CD4-positive, alpha-beta memory T cell (primary cell): ENCODE results near the gene FANCI. TPM values are rescaled to one million over a fixed set of nuclear protein-coding genes. Genes with fewer than 3 reads are reported as not detected.

Source experiments
- CTCF ChIA-PET: fragments of 350-600 bp; sonication (Branson Sonifier 250); formaldehyde crosslinking; loops from one replicate; lab custom pipeline; 2021; ENCODE audit warnings: inconsistent platforms; ENCODE audit not compliant: partially characterized antibody; lab: Charles Lee
- POLR2A ChIA-PET: fragments of 350-600 bp; sonication (Branson Sonifier 250); formaldehyde crosslinking; loops from one replicate; lab custom pipeline; 2021; ENCODE audit not compliant: partially characterized antibody; lab: Charles Lee
- DNase-seq, 5 donors: peaks; one replicate each; pipeline versions ENCODE4 v3.0.0 to v3.0.0-alpha.2; 2020 to 2022; ENCODE audit warnings: mixed read lengths in 1 of 5
- H3K27ac ChIP-seq: one replicate; pipeline ENCODE4 v1.7.0; 2013; ENCODE audit warnings: low read depth, low read length
- H3K27me3 ChIP-seq: 2 replicates; pipeline ENCODE4 v1.7.0; 2013; ENCODE audit warnings: mild to moderate bottlenecking, low read length, moderate library complexity; ENCODE audit not compliant: insufficient read depth
- H3K36me3 ChIP-seq: 2 replicates; pipeline ENCODE4 v1.7.0; 2013; ENCODE audit warnings: mild to moderate bottlenecking, low read length, moderate library complexity; ENCODE audit not compliant: insufficient read depth
- H3K4me1 ChIP-seq: 2 replicates; pipeline ENCODE4 v1.7.0; 2013; ENCODE audit warnings: mild to moderate bottlenecking, low read length, moderate library complexity; ENCODE audit not compliant: insufficient read depth
- H3K4me3 ChIP-seq, 2 donors: one replicate each; pipeline ENCODE4 v1.7.0; 2013; ENCODE audit warnings: low read length in 2 of 2, mild to moderate bottlenecking in 1 of 2
- H3K9me3 ChIP-seq, 2 donors: one replicate each; pipeline ENCODE4 v1.7.0; 2013; ENCODE audit warnings: low read length in 2 of 2, control low read depth in 1 of 2; ENCODE audit not compliant: control insufficient read depth in 1 of 2
- H3K27ac Mint-ChIP-seq, 7 donors: one replicate each; pipeline ENCODE4 v1.8.0; 2020 to 2021; ENCODE audit warnings: mixed read lengths in 7 of 7, mild to moderate bottlenecking in 6 of 7, inconsistent platforms in 3 of 7, moderate library complexity in 3 of 7
- H3K27me3 Mint-ChIP-seq, 2 donors: one replicate each; pipeline ENCODE4 v1.8.0; 2020 to 2021; ENCODE audit warnings: mixed read lengths in 2 of 2
- H3K36me3 Mint-ChIP-seq, 2 donors: one replicate each; pipeline ENCODE4 v1.8.0; 2020 to 2021; ENCODE audit warnings: mixed read lengths in 2 of 2, inconsistent platforms in 1 of 2, mild to moderate bottlenecking in 1 of 2
- H3K4me1 Mint-ChIP-seq, 4 donors: one replicate each; pipeline ENCODE4 v1.8.0; 2020 to 2021; ENCODE audit warnings: mixed read lengths in 4 of 4, mild to moderate bottlenecking in 1 of 4
- H3K4me3 Mint-ChIP-seq, 8 donors: one replicate each; pipeline ENCODE4 v1.8.0; 2020 to 2021; ENCODE audit warnings: mixed read lengths in 8 of 8, mild to moderate bottlenecking in 7 of 8, moderate library complexity in 6 of 8, inconsistent platforms in 3 of 8
- H3K9me3 Mint-ChIP-seq, 8 donors: one replicate each; pipeline ENCODE4 v1.8.0; 2020 to 2021; ENCODE audit warnings: mixed read lengths in 8 of 8, mild to moderate bottlenecking in 5 of 8, inconsistent platforms in 3 of 8, moderate library complexity in 1 of 8
- intact Hi-C: fragments of 100-400 bp; cut with micrococcal nuclease; formaldehyde crosslinking; loops from one replicate; pipeline ENCODE4 v1.15.1; 2023
- polyA plus RNA-seq, 2 donors: library from polyadenylated mRNA; unstranded; fragments of 300-500 nt; fragmentation: Illumina TruSeq; gene quantifications; one replicate each; pipeline ENCODE4 v1.2.3, GENCODE V29; 2021
- total RNA-seq, 2 experiments: library from RNA; stranded (reverse); gene quantifications; one replicate each; pipeline ENCODE4 v1.2.3, GENCODE V29; 2021

The FANCI gene
- total and polyA plus RNA-seq, 4 experiments from 2014 or later, result 3.9 to 19.0 (median 8.5) TPM

DNA sequence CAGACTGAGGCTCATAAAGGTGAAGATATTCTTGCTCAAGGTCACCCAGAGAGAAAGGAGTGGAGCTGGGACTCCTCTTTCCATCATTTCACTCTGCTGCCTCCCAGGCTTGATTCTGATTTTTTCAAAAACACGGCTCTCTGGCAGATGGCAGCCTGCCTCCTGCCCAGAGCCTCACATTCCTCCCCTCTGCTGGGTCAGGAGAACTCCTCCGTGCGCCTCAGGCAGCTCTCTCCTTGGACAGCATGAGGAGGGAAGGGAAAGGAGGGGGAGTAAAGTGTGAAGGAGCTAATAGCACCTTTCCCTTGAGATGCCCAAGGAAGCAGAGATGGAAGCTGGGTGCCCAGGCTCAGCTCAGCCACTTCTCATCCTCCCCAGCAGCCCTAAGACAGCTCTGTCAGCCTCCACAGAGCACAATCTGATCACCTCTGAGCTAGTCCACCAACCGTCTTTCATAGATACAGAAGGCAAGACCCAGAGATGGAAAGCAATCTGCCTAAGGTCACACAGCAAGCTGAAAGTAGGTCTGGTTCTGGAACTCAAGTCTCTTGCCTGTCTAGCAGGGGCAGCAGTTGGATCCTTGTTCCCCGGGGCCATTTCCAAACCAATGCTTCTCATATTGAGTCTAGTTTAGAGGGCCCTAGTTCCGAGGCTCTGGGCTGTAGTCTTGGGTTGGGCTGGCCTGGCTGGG lies 25.9 kb upstream of the FANCI start:
- ChIA-PET CTCF (interaction anchor here (2.8 kb wide), 1 partner anchor 12 kb away, joined by 18 read pairs; no protein-coding TSS in a partner anchor), POLR2A (interaction anchor here (1.1 kb wide), 1 partner anchor 19 kb away, joined by 3 read pairs; no protein-coding TSS in a partner anchor)
- Mint-ChIP-seq H3K27ac (no peak overlapping the region), H3K4me3 (no peak overlapping the region), H3K27me3 (peaks cover 0 to 4% of the 10 kb centered on the region in 2 donors), H3K4me1 (no peaks in the 10 kb centered on the region), H3K9me3 (no peaks in the 10 kb centered on the region), H3K36me3 (no peaks in the 10 kb centered on the region)
- Histone ChIP-seq H3K9me3 (no peaks in the 10 kb centered on the region), H3K27me3 (no peaks in the 10 kb centered on the region), H3K4me1 (no peaks in the 10 kb centered on the region), H3K36me3 (no peaks in the 10 kb centered on the region), H3K27ac (no peak overlapping the region), H3K4me3 (no peak overlapping the region)
- intact Hi-C loops, result no loop called here
- DNase-seq, result no peak

DNA sequence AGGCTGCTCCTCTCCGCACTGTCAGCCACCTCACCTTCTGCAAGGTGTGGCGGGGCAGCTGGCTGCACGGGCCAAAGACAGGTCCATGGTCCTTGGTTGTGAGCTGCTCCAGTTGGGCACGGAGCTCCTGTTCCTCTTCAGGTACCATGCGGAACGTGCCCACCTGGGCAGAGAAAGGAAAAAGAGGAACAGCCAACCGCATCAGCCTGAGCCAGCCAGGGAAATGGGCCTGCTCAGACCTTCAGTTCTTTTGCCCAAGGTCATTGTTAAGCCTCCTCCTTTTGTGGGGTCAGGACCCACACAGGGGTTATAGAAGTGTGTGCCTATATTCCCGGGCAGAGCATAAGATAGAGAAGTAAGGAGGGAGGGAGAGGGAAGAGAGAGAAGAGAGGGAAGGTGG lies 25.2 kb upstream of the FANCI start:
- Histone ChIP-seq H3K4me3 (no peak overlapping the region), H3K9me3 (no peaks in the 10 kb centered on the region), H3K27me3 (no peaks in the 10 kb centered on the region), H3K4me1 (no peaks in the 10 kb centered on the region), H3K36me3 (no peaks in the 10 kb centered on the region), H3K27ac (no peak overlapping the region)
- intact Hi-C loops, result no loop called here
- no peak for DNase-seq
- Mint-ChIP-seq H3K4me3 (no peak overlapping the region), H3K27me3 (peaks cover 0 to 4% of the 10 kb centered on the region in 2 donors), H3K27ac (no peak overlapping the region), H3K9me3 (no peaks in the 10 kb centered on the region), H3K4me1 (no peaks in the 10 kb centered on the region), H3K36me3 (no peaks in the 10 kb centered on the region)
- ChIA-PET CTCF (interaction anchor here (2.8 kb wide), 1 partner anchor 12 kb away, joined by 18 read pairs; no protein-coding TSS in a partner anchor), POLR2A (interaction anchor here (1.1 kb wide), 1 partner anchor 18 kb away, joined by 3 read pairs; no protein-coding TSS in a partner anchor)

GRCh38 chr15:89221543-89221942 lies 22.2 kb upstream of the FANCI start, which contains the start of gene RLBP1:
Gene RLBP1 (minus strand): TSS chr15:89221579. CDS start chr15:89218975, 2,604 bp downstream.
- no peaks in the 10 kb centered on the region for H3K36me3 Mint-ChIP-seq
- no peak for DNase-seq
- no peaks in the 10 kb centered on the region for H3K4me1 Mint-ChIP-seq
- ChIA-PET POLR2A (no interaction called here), CTCF (no interaction called here)
- H3K27me3 Mint-ChIP-seq, result peaks cover 0 to 4% of the 10 kb centered on the region in 2 donors
- no peak within 1 kb of the TSS for H3K27ac Mint-ChIP-seq
- Histone ChIP-seq H3K36me3 (no peaks in the 10 kb centered on the region), H3K27me3 (no peaks in the 10 kb centered on the region), H3K27ac (no peak within 1 kb of the TSS), H3K4me1 (no peaks in the 10 kb centered on the region), H3K9me3 (no peaks in the 10 kb centered on the region), H3K4me3 (no peak within 1 kb of the TSS)
- intact Hi-C loops, result no loop called here
- H3K4me3 Mint-ChIP-seq, result no peak within 1 kb of the TSS
- peaks cover 0 to 1% (median 0%) of the 10 kb centered on the region in 8 donors for H3K9me3 Mint-ChIP-seq

DNA sequence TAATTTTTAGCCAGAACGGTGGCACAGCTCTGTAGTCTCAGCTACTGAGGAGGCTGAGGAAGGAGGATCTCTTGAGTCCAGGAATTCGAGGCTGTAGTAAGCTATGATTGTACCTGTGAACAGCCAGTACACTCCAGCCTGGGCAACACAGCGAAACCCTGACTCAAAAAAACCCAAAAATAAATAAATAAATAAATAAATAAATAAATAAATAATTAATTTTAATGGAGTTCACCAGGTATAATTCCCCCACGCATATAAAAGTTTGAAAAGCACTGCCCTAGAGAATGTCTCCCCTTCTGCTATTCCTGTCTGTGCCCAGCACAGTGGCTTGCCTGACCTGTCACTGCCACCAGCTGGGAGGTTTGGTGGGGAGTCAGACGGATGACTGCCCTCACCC lies 18.2 kb upstream of the FANCI start:
- ChIA-PET CTCF (no interaction called here), POLR2A (no interaction called here)
- no peaks in the 10 kb centered on the region for H3K36me3 ChIP-seq
- Mint-ChIP-seq H3K4me3 (no peak overlapping the region), H3K27ac (no peak overlapping the region), H3K27me3 (peaks cover 4 to 6% of the 10 kb centered on the region in 2 donors), H3K36me3 (no peaks in the 10 kb centered on the region), H3K4me1 (no peaks in the 10 kb centered on the region), H3K9me3 (peaks cover 0 to 1% (median 0%) of the 10 kb centered on the region in 8 donors)
- no peaks in the 10 kb centered on the region for H3K4me1 ChIP-seq
- intact Hi-C loops, result no loop called here
- H3K4me3 ChIP-seq, result no peak overlapping the region
- no peaks in the 10 kb centered on the region for H3K27me3 ChIP-seq
- H3K27ac ChIP-seq, result no peak overlapping the region
- DNase-seq, result no peak
- no peaks in the 10 kb centered on the region for H3K9me3 ChIP-seq

DNA sequence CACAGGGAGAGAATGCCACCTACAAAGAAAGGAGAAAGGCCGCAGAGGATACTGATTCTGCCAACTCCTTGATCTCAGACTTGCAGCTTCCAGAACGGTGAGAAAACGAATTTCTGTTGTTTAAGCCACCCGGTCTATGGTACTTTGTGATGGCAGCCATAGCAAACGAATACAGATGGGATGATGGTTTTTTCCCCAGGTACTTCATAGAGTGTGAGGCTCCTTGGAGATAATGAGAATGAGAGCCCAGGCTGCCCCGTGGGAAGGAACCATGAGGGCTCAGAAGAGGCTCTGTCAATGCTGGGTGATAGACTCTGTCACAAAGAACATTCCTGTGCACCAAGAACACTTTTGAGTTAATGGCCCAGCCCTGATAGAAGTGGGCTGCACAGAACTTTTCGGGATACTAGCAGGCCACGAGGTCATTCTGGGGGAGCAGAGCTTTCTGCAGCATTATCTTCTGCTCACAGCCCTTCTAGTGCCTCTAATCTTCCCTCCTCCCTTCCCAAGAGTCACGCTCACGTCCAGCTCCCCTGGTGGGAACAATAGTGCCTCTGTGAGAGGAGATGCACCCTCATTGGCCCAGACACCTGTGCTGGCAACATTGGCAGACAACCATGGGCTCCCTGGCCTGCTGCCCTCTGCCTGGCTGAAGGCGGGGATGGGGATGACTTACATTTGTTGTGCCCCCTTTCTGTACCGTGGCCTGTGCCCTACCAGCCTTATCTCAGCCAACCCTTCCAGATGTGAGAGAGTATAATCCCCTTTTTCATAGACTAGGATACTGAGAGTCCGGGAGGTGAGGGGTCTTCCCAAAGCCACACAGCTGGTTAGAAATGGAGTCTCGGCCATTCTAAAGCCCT lies 17.2 kb upstream of the FANCI start:
- Histone ChIP-seq H3K9me3 (no peaks in the 10 kb centered on the region), H3K4me3 (no peak overlapping the region), H3K36me3 (no peaks in the 10 kb centered on the region), H3K27me3 (no peaks in the 10 kb centered on the region), H3K27ac (no peak overlapping the region), H3K4me1 (no peaks in the 10 kb centered on the region)
- Mint-ChIP-seq H3K4me1 (no peaks in the 10 kb centered on the region), H3K27me3 (peaks cover 4 to 6% of the 10 kb centered on the region in 2 donors), H3K36me3 (no peaks in the 10 kb centered on the region), H3K4me3 (no peak overlapping the region), H3K9me3 (peaks cover 0 to 1% (median 0%) of the 10 kb centered on the region in 8 donors), H3K27ac (no peak overlapping the region)
- intact Hi-C loops, result no loop called here
- DNase-seq, result no peak
- ChIA-PET POLR2A (no interaction called here), CTCF (no interaction called here)

DNA sequence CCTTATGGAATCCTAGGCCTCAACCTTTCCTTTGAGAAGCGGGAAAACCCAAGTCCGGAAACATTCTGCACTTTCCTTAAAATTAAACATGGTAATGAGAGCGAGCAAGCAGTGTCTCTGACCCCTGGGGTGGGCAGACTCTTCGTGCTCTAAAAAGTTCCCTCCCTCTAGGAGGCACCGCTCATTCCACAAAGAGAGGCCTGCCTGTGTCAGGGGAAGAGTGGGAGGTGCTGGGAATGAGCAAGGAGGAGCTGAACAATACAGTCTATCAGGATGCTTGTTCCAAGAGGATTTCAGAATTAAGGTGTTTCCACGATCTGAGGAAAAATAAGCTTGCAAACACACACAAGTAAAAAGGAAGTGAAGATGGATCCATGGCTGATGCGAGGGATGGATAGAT lies 16.4 kb upstream of the FANCI start:
- Mint-ChIP-seq H3K4me1 (no peaks in the 10 kb centered on the region), H3K27me3 (peaks cover 6 to 9% of the 10 kb centered on the region in 2 donors), H3K4me3 (no peak overlapping the region), H3K27ac (peak overlapping the region in 1 of 7 donors; percentile 14), H3K9me3 (peaks cover 0 to 3% (median 0%) of the 10 kb centered on the region in 8 donors), H3K36me3 (no peaks in the 10 kb centered on the region)
- ChIA-PET CTCF (no interaction called here), POLR2A (no interaction called here)
- H3K27ac ChIP-seq, result no peak overlapping the region
- H3K27me3 ChIP-seq, result no peaks in the 10 kb centered on the region
- H3K4me1 ChIP-seq, result no peaks in the 10 kb centered on the region
- no peak overlapping the region for H3K4me3 ChIP-seq
- no peak for DNase-seq
- H3K9me3 ChIP-seq, result no peaks in the 10 kb centered on the region
- intact Hi-C loops, result no loop called here
- H3K36me3 ChIP-seq, result no peaks in the 10 kb centered on the region

DNA sequence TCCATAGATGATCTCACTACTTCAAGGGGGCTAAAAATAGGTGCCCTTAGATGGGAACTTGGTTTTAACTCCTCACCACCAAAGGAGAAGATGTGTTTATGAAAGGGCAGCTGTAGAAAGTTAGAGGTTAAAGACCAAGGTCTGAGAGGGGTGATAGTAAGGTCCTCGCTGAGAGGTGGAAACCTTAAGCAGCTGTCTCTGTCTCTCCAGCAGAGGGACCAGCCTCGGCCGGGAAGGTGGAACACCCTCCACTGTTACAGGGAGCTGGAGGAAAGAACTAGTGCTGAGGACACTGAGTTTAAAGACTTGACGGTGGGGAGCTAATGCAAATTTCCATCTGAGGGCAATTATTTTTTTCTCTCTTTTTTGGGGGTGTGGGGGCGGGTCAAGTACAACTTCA lies 13.5 kb upstream of the FANCI start:
- intact Hi-C loops, result no loop called here
- Mint-ChIP-seq H3K36me3 (no peaks in the 10 kb centered on the region), H3K27ac (no peak overlapping the region), H3K9me3 (peaks cover 0 to 3% (median 0%) of the 10 kb centered on the region in 8 donors), H3K4me1 (no peaks in the 10 kb centered on the region), H3K4me3 (no peak overlapping the region), H3K27me3 (peaks cover 9 to 10% of the 10 kb centered on the region in 2 donors)
- CTCF ChIA-PET, result no interaction called here
- H3K27ac ChIP-seq, result no peak overlapping the region
- POLR2A ChIA-PET, result no interaction called here
- H3K4me3 ChIP-seq, result no peak overlapping the region
- no peaks in the 10 kb centered on the region for H3K36me3 ChIP-seq
- H3K27me3 ChIP-seq, result no peaks in the 10 kb centered on the region
- H3K9me3 ChIP-seq, result no peaks in the 10 kb centered on the region
- no peak for DNase-seq
- no peaks in the 10 kb centered on the region for H3K4me1 ChIP-seq
